Caco-2 (cell line): ENCODE measurements around the gene LRMDA. TPM values are rescaled to one million over a fixed set of nuclear protein-coding genes. Genes with fewer than 3 reads are reported as not detected.

ENCODE experiments used
- BruUV-seq: library from RNA; stranded (reverse); fragments of 400-500 nt; replicated peaks from 2 replicates; lab custom pipeline; 2021; lab: Mats Ljungman, UMichigan
- CTCF ChIA-PET: fragments of 300-600 bp; sonication (Branson Sonifier 250); formaldehyde crosslinking; loops from one replicate; lab custom pipeline; 2022; ENCODE audit warnings: antibody characterized with exemption; lab: Charles Lee
- POLR2A ChIA-PET: fragments of 300-600 bp; sonication (Branson Sonifier 250); formaldehyde crosslinking; loops from one replicate; lab custom pipeline; 2022; ENCODE audit warnings: antibody characterized with exemption; lab: Charles Lee
- DNase-seq, 2 experiments: peaks; one replicate each; pipeline versions ENCODE4 v3.0.0 to v3.0.0-alpha.2; 2020 to 2022
- H3K27me3 ChIP-seq: replicated peaks from 2 replicates; pipeline ENCODE4 v1.6.0; 2011; ENCODE audit warnings: low read length; ENCODE audit not compliant: control insufficient read depth, insufficient read depth
- H3K36me3 ChIP-seq: 2 replicates; pipeline ENCODE4 v1.5.1; 2011; ENCODE audit warnings: low read length; ENCODE audit not compliant: control insufficient read depth, insufficient read depth
- H3K4me1 ChIP-seq: fragments of 250-450 bp; sonication (Bioruptor Pico); 2 replicates; pipeline ENCODE4 v1.5.1; 2020; ENCODE audit warnings: mild to moderate bottlenecking
- H3K4me3 ChIP-seq: 2 replicates; pipeline ENCODE4 v1.5.1; 2011; ENCODE audit warnings: low read depth, mild to moderate bottlenecking, control low read depth, low read length
- H3K9me3 ChIP-seq: fragments of 250-450 bp; sonication (Bioruptor Pico); 2 replicates; pipeline ENCODE4 v1.5.1; 2020; ENCODE audit warnings: mild to moderate bottlenecking, moderate library complexity
- H3K27ac Mint-ChIP-seq: one replicate; pipeline ENCODE4 v1.8.0; 2022; ENCODE audit warnings: mixed read lengths; ENCODE audit not compliant: unreplicated experiment
- H3K27me3 Mint-ChIP-seq: one replicate; pipeline ENCODE4 v1.8.0; 2022; ENCODE audit warnings: mixed read lengths; ENCODE audit not compliant: insufficient read depth, unreplicated experiment
- H3K36me3 Mint-ChIP-seq: one replicate; pipeline ENCODE4 v1.8.0; 2022; ENCODE audit warnings: mild to moderate bottlenecking, mixed read lengths; ENCODE audit not compliant: insufficient read depth, unreplicated experiment
- H3K4me1 Mint-ChIP-seq: one replicate; pipeline ENCODE4 v1.8.0; 2022; ENCODE audit warnings: low read depth, mixed read lengths; ENCODE audit not compliant: unreplicated experiment
- H3K4me3 Mint-ChIP-seq: one replicate; pipeline ENCODE4 v1.8.0; 2022; ENCODE audit warnings: mild to moderate bottlenecking, moderate library complexity, mixed read lengths; ENCODE audit not compliant: unreplicated experiment
- H3K9me3 Mint-ChIP-seq: one replicate; pipeline ENCODE4 v1.8.0; 2022; ENCODE audit warnings: mixed read lengths; ENCODE audit not compliant: unreplicated experiment
- CTCF ChIP-seq, 2 experiments: fragments of 200-600 bp in 1 of 2; IDR thresholded peaks; 1 replicate in 1 of 2; 2 replicates in 1 of 2; pipeline versions ENCODE4 v1.5.1 to v1.8.0; 2011 to 2022; ENCODE audit warnings: antibody characterized with exemption in 1 of 2, control low read depth in 1 of 2, inconsistent platforms in 1 of 2, low read depth in 1 of 2, low read length in 1 of 2, mild to moderate bottlenecking in 1 of 2, moderate library complexity in 1 of 2; ENCODE audit not compliant: insufficient read depth in 1 of 2, severe bottlenecking in 1 of 2, unreplicated experiment in 1 of 2
- intact Hi-C: fragments of 100-400 bp; cut with micrococcal nuclease; formaldehyde crosslinking; loops from one replicate; pipeline ENCODE4 v1.10.0; 2022; ENCODE audit not compliant: unreplicated experiment
- total RNA-seq: library from RNA; stranded (reverse); gene quantifications from 2 replicates; pipeline ENCODE4 v1.2.3, GENCODE V29; 2022

The LRMDA gene
- total RNA-seq, 1 experiment from 2014 or later = 18.5 TPM

DNA sequence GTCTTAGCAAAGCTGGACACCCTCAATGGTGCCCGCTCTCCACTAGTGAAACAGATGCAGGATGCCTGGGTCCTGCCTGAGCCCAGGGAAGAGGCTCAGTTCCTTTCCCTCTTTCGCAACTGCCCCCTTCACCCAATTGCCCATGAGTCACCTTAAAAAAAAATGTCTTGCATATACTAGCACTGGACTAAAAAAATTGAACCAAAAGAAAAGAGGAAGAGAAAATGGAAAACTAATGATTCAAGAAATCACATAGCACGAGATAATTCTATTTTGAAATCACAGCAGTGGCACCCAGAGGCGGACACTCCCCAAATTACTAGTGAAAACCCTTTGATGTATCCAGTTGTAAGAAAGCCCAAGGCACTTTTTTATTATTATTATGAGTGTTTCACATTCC lies 972.5 kb downstream of the LRMDA start:
- POLR2A ChIA-PET = no interaction called here

DNA sequence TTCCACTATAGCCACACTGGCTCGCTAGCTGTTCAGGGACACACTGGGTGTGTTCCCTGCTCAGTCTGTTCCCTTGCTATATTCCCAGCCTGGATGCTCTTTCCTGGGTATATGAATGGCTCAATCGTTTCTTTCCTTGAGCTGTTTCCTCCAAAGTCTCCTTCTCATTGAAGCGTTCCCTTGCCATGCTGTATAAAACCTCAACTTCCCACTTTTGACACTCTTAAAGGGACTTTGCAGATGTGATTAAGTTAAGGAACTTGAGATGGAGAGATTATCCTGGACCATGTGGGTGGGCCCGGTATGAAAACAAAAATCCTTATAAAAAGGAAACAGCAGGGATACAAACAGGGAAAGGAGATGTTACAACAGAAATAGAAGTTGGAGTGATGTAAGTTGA lies 973.1 kb downstream of the LRMDA start:
- H3K36me3 Mint-ChIP-seq = peaks cover 5% of the 10 kb centered on the region
- TF ChIP-seq CTCF (IDR thresholded peaks at IDR 0.05; ENCODE audit: insufficient read depth in 1 of 2, low read depth in 1 of 2, low read length in 1 of 2, severe bottlenecking in 1 of 2, unreplicated experiment in 1 of 2) = no peak
- no peaks in the 10 kb centered on the region for H3K27me3 Mint-ChIP-seq
- intact Hi-C loops = no loop called here
- H3K4me3 Mint-ChIP-seq = no peak overlapping the region
- no peaks in the 10 kb centered on the region for H3K4me1 Mint-ChIP-seq
- no peaks in the 10 kb centered on the region for H3K27me3 ChIP-seq
- no peak overlapping the region for H3K27ac Mint-ChIP-seq
- H3K9me3 Mint-ChIP-seq = peaks cover 10% of the 10 kb centered on the region
- ChIA-PET POLR2A (no interaction called here), CTCF (no interaction called here)
- no peaks in the 10 kb centered on the region for H3K9me3 ChIP-seq
- H3K36me3 ChIP-seq = no peaks in the 10 kb centered on the region
- H3K4me3 ChIP-seq = no peak overlapping the region
- DNase-seq = no peak
- no peaks in the 10 kb centered on the region for H3K4me1 ChIP-seq
- no TSS peak for BruUV-seq

More for the DNA sequence above, 972.5 kb downstream of the LRMDA start:
- Histone ChIP-seq H3K27me3 (no peaks in the 10 kb centered on the region), H3K36me3 (no peaks in the 10 kb centered on the region), H3K4me3 (no peak overlapping the region), H3K4me1 (no peaks in the 10 kb centered on the region), H3K9me3 (no peaks in the 10 kb centered on the region)
- intact Hi-C loops = no loop called here
- BruUV-seq = no TSS peak
- H3K27ac Mint-ChIP-seq = no peak overlapping the region
- H3K4me1 Mint-ChIP-seq = no peaks in the 10 kb centered on the region
- no peaks in the 10 kb centered on the region for H3K27me3 Mint-ChIP-seq
- CTCF ChIA-PET = no interaction called here
- H3K4me3 Mint-ChIP-seq = no peak overlapping the region
- H3K36me3 Mint-ChIP-seq = peaks cover 5% of the 10 kb centered on the region
- no peak for DNase-seq
- peaks cover 10% of the 10 kb centered on the region for H3K9me3 Mint-ChIP-seq
- no peak for TF ChIP-seq CTCF (IDR thresholded peaks at IDR 0.05; ENCODE audit: insufficient read depth in 1 of 2, low read depth in 1 of 2, low read length in 1 of 2, severe bottlenecking in 1 of 2, unreplicated experiment in 1 of 2)

DNA sequence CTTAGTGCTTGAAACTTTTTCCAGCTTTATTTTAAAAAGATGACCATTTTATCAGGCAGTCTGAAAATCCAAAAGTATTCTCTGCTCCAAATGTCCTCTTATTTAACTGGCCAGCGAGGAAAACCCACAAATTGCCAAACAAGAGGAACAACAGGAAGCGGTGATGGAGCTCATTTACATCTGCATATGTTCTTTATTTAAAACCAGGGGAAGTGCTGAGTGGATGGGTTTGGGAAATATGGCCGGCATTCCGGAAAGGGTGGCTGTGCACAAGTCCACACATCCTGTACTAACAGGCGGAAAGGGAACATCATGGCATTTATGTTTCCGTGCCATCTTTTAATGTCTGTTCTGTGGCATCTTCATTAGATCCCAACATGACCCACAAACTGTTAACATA lies 974.5 kb downstream of the LRMDA start:
- no peaks in the 10 kb centered on the region for H3K4me1 ChIP-seq
- ChIA-PET CTCF (no interaction called here), POLR2A (no interaction called here)
- Mint-ChIP-seq H3K4me1 (no peaks in the 10 kb centered on the region), H3K36me3 (peaks cover 5% of the 10 kb centered on the region), H3K27me3 (no peaks in the 10 kb centered on the region), H3K27ac (no peak overlapping the region), H3K4me3 (no peak overlapping the region), H3K9me3 (peaks cover 10% of the 10 kb centered on the region)
- DNase-seq = no peak
- no peak for TF ChIP-seq CTCF (IDR thresholded peaks at IDR 0.05; ENCODE audit: insufficient read depth in 1 of 2, low read depth in 1 of 2, low read length in 1 of 2, severe bottlenecking in 1 of 2, unreplicated experiment in 1 of 2)
- no peak overlapping the region for H3K4me3 ChIP-seq
- H3K9me3 ChIP-seq = no peaks in the 10 kb centered on the region
- H3K27me3 ChIP-seq = no peaks in the 10 kb centered on the region
- intact Hi-C loops = no loop called here
- no TSS peak for BruUV-seq
- H3K36me3 ChIP-seq = no peaks in the 10 kb centered on the region
